GM20000 (cell line): ENCODE measurements around the gene CWF19L1.
A peak's percentile ranks its signal among the peaks of the same experiment; 100 is the strongest.
"Not testable (repeated sequence)": the region's sequence is repeated elsewhere in the genome, so short reads cannot be mapped to it uniquely, and the experiment has no call there.

Experiments used
- DNase-seq: peaks from one replicate; pipeline ENCODE4 v3.0.0; 2012; ENCODE audit warnings: low spot score
- TF ChIP-seq, protein P1 (sequence below): IDR thresholded peaks from 2 replicates; pipeline ENCODE4 v1.5.1; 2012; ENCODE audit warnings: mild to moderate bottlenecking, control low read depth; ENCODE audit errors: extremely low read depth, missing control alignments

CWF19L1 gene

DNA sequence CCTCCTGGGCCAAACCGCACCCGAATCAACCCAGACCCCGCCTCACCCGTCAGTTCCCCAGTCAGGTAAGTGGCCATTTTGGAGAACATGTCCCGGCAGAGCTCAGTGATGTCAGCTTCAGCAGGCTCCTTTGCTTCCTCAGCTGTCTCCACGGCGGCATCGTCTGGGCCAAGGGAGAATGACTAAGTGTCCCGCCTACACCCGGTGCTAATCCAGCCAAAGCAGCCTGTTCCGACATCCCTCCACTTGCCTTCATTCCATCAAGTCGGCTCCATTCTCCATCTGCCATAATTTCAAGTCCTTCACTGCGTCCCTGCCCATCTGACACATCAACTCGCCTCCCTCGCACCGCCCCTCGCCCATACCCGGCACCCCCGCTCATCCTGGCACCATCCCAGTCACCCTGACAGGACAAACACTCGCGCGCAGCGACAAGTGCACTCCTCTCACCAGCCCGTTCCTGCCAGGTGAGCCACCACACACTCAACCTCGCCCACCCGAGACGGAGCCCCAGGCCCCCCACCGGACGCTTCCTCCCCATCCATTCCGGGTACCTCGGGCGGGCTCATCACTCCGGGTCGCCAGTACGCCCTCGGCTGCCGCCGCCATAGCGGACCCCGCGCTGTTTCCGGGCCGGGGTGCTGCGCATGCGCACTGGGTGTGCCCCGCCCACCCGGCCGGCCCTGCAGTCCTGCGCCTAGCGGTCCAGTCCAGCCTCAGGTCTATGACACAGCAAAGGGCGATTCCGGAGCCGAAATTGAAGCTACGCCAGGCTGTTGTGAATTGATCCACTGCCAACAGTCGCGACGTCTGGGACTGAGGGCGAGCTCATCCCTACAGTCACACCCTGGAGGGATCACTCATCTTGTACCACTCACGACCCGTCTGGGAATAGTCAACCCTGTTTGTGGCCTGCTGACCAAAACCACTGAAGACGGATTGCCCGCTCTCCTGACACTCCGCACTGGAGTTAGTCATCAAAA is 18.9 kb upstream of the CWF19L1 start, which contains the start of gene BLOC1S2:
Gene BLOC1S2, minus strand, starts transcription at position 630 of the 983 bp plus-strand sequence. Its CDS starts 21 bp downstream, at position 609.
- TF ChIP-seq, protein P1, sequence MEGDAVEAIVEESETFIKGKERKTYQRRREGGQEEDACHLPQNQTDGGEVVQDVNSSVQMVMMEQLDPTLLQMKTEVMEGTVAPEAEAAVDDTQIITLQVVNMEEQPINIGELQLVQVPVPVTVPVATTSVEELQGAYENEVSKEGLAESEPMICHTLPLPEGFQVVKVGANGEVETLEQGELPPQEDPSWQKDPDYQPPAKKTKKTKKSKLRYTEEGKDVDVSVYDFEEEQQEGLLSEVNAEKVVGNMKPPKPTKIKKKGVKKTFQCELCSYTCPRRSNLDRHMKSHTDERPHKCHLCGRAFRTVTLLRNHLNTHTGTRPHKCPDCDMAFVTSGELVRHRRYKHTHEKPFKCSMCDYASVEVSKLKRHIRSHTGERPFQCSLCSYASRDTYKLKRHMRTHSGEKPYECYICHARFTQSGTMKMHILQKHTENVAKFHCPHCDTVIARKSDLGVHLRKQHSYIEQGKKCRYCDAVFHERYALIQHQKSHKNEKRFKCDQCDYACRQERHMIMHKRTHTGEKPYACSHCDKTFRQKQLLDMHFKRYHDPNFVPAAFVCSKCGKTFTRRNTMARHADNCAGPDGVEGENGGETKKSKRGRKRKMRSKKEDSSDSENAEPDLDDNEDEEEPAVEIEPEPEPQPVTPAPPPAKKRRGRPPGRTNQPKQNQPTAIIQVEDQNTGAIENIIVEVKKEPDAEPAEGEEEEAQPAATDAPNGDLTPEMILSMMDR, result no peak
- DNase-seq, result peak; percentile 97

DNA sequence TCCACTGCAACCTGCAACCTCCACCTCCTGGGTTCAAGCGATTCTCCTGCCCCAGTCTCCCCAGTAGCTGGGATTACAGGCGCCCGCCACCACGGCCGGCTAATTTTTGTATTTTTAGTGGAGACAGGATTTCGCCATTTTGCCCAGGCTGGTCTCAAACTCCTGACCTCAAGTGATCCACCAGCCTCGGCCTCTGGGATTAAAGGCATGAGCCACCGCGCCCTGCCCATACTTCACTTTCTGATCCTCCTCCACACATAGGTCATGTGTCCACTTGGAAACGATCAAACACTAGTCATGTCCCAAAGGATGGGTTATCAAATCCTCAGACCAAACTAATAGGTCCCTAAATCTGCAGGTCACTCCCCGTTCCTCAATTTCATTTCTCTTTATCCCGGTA is 17.9 kb upstream of the CWF19L1 start:
- DNase-seq, result not testable (repeated sequence)

DNA sequence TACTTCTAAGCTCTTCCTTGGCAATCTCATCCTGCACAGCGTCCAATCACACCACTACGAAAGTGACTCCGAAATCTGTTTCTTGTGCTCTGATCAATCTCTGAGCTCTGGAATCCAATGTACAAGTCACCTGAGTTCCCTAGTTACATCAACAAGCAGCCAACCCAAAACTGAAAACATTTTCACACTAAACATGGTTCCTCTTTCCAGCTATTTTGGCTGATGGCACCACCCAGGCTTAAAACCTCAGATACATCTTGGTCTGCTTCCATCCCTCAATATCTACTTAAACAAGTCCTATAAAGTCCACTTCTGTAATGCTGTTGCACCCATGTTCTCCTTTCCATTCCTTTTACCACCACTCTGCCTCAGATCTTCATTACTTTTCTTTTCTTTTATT is 15.5 kb upstream of the CWF19L1 start:
- DNase-seq, result no peak
- TF ChIP-seq, protein P1, result no peak

DNA sequence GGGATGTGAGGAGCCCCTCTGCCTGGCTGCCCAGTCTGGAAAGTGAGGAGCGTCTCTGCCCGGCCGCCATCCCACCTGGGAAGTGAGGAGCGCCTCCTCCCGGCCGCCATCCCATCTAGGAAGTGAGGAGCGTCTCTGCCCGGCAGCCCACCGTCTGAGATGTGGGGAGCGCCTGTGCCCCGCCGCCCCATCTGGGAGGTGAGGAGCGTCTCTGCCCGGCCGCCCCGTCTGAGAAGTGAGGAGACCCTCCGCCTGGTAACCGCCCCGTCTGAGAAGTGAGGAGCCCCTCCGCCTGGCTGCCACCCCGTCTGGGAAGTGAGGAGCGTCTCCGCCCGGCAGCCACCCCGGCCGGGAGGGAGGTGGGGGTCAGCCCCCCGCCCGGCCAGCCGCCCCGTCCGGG is 9.5 kb upstream of the CWF19L1 start:
- DNase-seq, result not testable (repeated sequence)

DNA sequence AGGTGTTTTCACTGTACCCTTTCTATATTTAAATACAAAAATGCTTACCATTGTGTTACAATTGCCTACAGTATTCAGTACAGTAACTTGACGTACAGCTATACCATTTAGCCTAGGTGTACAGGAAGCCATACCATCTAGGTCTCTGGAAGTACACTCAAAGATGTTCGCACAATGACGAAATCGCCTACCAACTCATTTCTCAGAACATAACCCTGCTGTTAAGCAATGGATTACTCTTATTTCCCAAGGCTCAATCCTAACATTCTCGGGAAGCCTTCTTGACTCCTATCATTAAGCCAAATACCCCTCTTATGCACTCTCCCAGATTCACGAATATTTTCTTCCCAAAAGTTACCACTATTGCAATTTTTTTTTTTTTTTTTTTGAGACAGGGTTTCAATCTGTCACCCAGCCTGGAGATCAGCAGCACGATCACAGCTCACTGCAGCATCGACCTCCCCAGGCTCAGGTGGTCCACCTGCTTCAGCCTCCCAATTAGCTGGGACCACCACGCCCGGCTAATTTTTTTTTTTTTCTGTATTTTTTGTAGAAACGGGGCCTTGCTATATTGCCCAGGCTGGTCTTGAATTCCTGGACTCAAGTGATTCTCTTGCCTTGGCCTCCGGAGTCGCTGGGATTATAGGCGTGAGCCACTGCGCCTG is 1.5 kb downstream of the CWF19L1 start:
- TF ChIP-seq, protein P1, result no peak
- no peak for DNase-seq

DNA sequence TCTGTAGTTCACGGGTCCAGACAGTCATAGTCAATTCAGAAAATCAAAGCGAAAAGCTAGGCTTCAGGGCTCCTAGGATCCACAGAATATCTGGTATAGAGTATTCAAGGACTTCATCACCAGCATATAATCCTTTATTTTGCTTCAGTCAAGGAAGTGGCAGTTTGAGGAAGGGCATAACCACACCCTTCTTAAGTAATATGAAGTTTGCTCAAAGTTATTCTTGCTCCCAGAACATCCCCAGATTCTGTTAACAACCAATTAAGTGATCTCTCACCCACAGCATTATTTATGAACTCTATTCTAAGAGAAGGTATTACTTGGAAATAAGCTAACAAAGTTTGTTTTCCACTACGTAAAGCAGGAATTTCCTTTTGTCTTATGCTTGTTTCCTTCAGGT is 13.2 kb downstream of the CWF19L1 start:
- no peak for DNase-seq

DNA sequence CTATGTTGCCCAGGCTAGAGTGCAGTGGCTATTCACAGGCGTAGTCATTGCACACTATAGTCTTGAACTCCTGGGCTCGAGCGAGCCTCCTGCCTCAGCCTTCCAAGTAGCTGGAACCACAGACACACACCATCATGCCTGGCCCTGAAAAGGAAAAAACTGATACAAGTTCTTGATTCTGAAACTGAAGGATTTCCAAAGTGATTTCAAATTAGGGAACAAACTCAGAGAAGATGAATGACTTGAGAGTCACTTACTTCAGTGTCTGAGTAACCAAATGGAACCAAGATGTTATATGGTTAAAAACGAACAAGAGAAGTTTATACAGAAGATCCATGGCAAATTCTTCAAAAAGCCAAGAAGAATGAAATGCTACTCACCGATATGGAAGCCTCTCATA is 14.4 kb downstream of the CWF19L1 start:
- TF ChIP-seq, protein P1, result no peak
- DNase-seq, result no peak

More for the DNA sequence above, 13.2 kb downstream of the CWF19L1 start:
- TF ChIP-seq, protein P1, result no peak

DNA sequence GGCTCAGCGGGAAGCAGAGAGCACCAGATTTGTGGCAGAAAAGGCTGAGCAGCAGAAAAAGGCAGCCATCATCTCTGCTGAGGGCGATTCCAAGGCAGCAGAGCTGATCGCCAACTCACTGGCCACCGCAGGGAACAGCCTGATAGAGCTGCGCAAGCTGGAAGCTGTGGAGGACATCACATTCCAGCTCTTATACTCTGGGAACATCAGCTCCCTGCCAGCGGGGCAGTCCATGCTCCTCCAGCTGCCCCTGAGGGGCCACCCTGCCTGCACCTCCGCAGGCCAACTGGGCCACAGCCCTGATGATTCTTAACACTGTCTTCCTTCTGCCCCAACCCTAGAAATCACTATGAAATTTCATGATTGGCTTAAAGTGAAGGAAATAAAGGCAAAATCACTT is 18.6 kb downstream of the CWF19L1 start:
- DNase-seq, result no peak
- TF ChIP-seq, protein P1, result no peak
